ENCODE data around the gene C4B.
"Not testable (repeated sequence)": the region's sequence is repeated elsewhere in the genome, so short reads cannot be mapped to it uniquely, and the experiment has no call there.

- not testable (repeated sequence) for TF ChIP-seq CTCF, POLR2A, EP300 (IDR thresholded peaks at IDR 0.05)
Observed at GRCh38 chr6:32003301-32003700, 11.3 kb upstream of the C4B start.
